Ishikawa (cell line): Measurements from ENCODE around the gene SPATS1.

Source experiments
- CEBPB ChIP-seq: IDR thresholded peaks from 2 replicates; pipeline ENCODE4 v1.6.1; 2012
- CREB1 ChIP-seq: IDR thresholded peaks from 2 replicates; pipeline ENCODE4 v1.6.1; 2012; ENCODE audit warnings: low read depth
- EGR1 ChIP-seq: IDR thresholded peaks from 2 replicates; pipeline ENCODE4 v1.6.1; 2012
- EP300 ChIP-seq: IDR thresholded peaks from 2 replicates; pipeline ENCODE4 v1.6.1; 2012; ENCODE audit warnings: borderline replicate concordance
- FOXM1 ChIP-seq: IDR thresholded peaks from 2 replicates; pipeline ENCODE4 v1.6.1; 2012; ENCODE audit warnings: low read depth, borderline replicate concordance
- NFIC ChIP-seq: IDR thresholded peaks from 2 replicates; pipeline ENCODE4 v1.6.1; 2012
- RAD21 ChIP-seq: IDR thresholded peaks from 2 replicates; pipeline ENCODE4 v1.6.1; 2012; ENCODE audit warnings: low read depth
- TAF1 ChIP-seq: IDR thresholded peaks from 2 replicates; pipeline ENCODE4 v1.6.1; 2012; ENCODE audit warnings: low read depth, mild to moderate bottlenecking
- TCF12 ChIP-seq: IDR thresholded peaks from 2 replicates; pipeline ENCODE4 v1.6.1; 2012; ENCODE audit warnings: low read depth
- TEAD4 ChIP-seq: IDR thresholded peaks from 2 replicates; pipeline ENCODE4 v1.6.1; 2012
- YY1 ChIP-seq: IDR thresholded peaks from 2 replicates; pipeline ENCODE4 v1.6.1; 2012; ENCODE audit warnings: low read depth
- ZBTB7A ChIP-seq: IDR thresholded peaks from 2 replicates; pipeline ENCODE4 v1.6.1; 2012; ENCODE audit warnings: low read depth
- TF ChIP-seq, protein P1 (sequence below): IDR thresholded peaks from 2 replicates; pipeline ENCODE4 v1.6.1; 2012; ENCODE audit warnings: low read depth, mild to moderate bottlenecking
- TF ChIP-seq, protein P2 (sequence below): IDR thresholded peaks from 2 replicates; pipeline ENCODE4 v1.6.1; 2012
- TF ChIP-seq, protein P3 (sequence below): IDR thresholded peaks from 2 replicates; pipeline ENCODE4 v1.6.1; 2012

The SPATS1 gene

DNA sequence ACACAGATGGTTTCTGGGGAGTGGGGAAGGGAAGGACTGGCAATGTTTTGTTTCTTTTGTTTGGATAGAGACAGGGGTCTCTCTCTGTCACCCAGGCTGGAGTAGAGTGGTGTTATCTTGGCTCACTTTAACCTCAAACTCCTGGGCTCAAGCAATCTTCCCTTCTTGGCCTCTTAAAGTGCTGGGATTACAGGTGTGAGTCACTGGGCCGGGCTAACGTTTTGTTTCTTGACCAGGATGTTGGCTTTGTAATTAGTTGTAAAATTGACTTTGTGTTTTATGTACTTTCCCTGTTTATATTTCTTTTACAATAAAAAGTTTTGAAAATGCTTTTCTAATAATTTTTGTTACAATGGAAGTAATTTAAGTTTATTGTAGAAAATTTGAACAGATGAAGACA is 10.9 kb downstream of the SPATS1 start:
- TF ChIP-seq TAF1 = no peak
- TF ChIP-seq, protein P1, sequence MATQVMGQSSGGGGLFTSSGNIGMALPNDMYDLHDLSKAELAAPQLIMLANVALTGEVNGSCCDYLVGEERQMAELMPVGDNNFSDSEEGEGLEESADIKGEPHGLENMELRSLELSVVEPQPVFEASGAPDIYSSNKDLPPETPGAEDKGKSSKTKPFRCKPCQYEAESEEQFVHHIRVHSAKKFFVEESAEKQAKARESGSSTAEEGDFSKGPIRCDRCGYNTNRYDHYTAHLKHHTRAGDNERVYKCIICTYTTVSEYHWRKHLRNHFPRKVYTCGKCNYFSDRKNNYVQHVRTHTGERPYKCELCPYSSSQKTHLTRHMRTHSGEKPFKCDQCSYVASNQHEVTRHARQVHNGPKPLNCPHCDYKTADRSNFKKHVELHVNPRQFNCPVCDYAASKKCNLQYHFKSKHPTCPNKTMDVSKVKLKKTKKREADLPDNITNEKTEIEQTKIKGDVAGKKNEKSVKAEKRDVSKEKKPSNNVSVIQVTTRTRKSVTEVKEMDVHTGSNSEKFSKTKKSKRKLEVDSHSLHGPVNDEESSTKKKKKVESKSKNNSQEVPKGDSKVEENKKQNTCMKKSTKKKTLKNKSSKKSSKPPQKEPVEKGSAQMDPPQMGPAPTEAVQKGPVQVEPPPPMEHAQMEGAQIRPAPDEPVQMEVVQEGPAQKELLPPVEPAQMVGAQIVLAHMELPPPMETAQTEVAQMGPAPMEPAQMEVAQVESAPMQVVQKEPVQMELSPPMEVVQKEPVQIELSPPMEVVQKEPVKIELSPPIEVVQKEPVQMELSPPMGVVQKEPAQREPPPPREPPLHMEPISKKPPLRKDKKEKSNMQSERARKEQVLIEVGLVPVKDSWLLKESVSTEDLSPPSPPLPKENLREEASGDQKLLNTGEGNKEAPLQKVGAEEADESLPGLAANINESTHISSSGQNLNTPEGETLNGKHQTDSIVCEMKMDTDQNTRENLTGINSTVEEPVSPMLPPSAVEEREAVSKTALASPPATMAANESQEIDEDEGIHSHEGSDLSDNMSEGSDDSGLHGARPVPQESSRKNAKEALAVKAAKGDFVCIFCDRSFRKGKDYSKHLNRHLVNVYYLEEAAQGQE = no peak
- TF ChIP-seq, protein P2, sequence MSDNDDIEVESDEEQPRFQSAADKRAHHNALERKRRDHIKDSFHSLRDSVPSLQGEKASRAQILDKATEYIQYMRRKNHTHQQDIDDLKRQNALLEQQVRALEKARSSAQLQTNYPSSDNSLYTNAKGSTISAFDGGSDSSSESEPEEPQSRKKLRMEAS = no peak
- TF ChIP-seq, protein P3, sequence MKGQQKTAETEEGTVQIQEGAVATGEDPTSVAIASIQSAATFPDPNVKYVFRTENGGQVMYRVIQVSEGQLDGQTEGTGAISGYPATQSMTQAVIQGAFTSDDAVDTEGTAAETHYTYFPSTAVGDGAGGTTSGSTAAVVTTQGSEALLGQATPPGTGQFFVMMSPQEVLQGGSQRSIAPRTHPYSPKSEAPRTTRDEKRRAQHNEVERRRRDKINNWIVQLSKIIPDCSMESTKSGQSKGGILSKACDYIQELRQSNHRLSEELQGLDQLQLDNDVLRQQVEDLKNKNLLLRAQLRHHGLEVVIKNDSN = no peak
- TF ChIP-seq EGR1 = no peak
- TF ChIP-seq CEBPB = no peak
- no peak for TF ChIP-seq RAD21
- no peak for TF ChIP-seq CREB1
- no peak for TF ChIP-seq NFIC
- TF ChIP-seq EP300 = no peak
- TF ChIP-seq YY1 = no peak
- no peak for TF ChIP-seq ZBTB7A

DNA sequence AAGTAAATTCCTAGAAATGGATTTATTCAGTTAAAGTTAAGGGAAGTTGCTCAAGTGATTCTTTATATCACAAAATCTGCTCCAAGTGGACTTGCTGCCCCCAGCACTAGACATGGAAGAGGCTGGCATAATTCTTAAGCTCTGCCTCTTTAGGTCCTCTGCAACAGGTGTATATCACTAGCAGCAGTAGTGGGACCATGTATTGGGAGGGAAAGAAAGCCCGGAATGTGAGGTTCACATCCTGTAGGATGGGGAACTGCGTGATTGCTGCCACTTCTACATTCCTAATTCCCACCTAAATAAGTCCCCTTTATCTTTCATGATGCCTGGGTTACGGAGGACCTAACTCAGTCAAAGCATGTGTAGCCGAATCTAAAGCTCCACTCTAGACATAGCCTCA is 13.2 kb downstream of the SPATS1 start:
- TF ChIP-seq NFIC (no peak), CREB1 (no peak), YY1 (no peak), RAD21 (no peak), EGR1 (no peak), CEBPB (no peak), FOXM1 (no peak), TCF12 (no peak), ZBTB7A (no peak), EP300 (no peak), TEAD4 (no peak), TAF1 (no peak)
- TF ChIP-seq, protein P2 = no peak
- TF ChIP-seq, protein P3 = no peak
- TF ChIP-seq, protein P1 = no peak

DNA sequence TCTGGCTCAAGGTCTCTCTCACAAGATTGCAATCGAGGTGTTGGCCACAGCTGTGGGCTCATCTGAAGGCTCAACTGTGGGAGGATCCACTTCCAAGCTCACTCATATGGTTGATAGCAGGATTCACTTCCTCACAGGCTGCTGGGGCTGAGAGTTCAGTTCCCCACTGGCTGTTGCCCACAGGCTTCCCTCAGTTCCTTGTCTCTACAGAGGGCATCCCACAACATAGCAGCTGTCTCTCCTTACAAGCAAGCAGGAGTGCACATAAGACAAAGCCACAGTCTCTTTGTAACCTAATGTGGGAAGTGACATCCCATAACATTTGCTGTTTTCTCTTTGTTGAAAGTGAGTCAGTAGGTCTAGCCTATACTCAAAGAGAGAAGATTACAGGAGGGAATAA is 14.0 kb downstream of the SPATS1 start:
- TF ChIP-seq, protein P2 = no peak

DNA sequence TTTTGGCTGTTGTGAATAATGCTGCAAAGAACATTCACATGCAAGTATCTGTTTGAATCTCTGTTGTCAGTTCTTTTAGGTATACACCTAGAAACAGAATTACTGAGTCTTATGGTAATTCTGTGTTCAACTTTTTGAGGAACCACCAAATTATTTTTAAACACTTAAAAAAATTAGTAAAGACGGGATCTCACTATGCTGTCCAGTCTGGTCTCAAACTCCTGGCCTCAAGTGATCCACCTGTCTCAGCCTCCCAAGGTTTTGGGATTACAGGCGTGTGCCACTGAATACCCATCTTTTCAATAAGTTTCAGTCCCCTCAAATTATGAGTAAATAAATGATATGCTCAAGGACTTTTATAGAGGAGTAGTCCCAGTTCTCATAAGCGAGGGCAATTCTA is 17.5 kb downstream of the SPATS1 start:
- TF ChIP-seq EGR1 (no peak), FOXM1 (no peak), TAF1 (no peak), ZBTB7A (no peak), CREB1 (no peak), CEBPB (no peak), TCF12 (no peak), YY1 (no peak)
- TF ChIP-seq, protein P2 = no peak
- TF ChIP-seq, protein P1 = no peak

DNA sequence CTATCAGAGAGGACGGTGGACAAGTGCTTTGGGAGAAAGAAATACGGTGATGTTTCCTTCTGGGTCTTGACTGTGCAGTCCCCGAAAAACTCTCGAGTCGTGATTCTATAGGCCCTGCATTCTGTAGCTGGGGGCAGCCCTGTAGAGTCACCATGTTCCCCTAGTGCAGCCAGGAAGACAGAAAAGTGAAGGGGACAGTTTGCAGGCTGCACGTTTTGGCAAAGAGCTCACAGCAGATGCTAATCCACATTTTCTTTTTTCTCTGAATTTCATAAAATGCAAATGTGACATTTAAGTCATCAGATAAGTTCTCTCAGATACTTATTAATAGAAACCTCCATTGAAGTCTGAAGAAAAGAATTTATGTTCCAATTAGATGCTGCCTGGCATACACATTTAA is 19.5 kb downstream of the SPATS1 start:
- TF ChIP-seq TAF1 (no peak), RAD21 (no peak), EGR1 (no peak), ZBTB7A (no peak), YY1 (no peak), TEAD4 (no peak), NFIC (no peak), CEBPB (no peak), FOXM1 (no peak), CREB1 (no peak), TCF12 (no peak), EP300 (no peak)
- TF ChIP-seq, protein P3 = no peak
- TF ChIP-seq, protein P2 = no peak
- TF ChIP-seq, protein P1 = no peak
